ENCODE data around the gene FXYD7.
A peak's percentile ranks its signal among the peaks of the same experiment; 100 is the strongest.
"Not testable (repeated sequence)": the region's sequence is repeated elsewhere in the genome, so short reads cannot be mapped to it uniquely, and the experiment has no call there.

The FXYD7 gene

DNA sequence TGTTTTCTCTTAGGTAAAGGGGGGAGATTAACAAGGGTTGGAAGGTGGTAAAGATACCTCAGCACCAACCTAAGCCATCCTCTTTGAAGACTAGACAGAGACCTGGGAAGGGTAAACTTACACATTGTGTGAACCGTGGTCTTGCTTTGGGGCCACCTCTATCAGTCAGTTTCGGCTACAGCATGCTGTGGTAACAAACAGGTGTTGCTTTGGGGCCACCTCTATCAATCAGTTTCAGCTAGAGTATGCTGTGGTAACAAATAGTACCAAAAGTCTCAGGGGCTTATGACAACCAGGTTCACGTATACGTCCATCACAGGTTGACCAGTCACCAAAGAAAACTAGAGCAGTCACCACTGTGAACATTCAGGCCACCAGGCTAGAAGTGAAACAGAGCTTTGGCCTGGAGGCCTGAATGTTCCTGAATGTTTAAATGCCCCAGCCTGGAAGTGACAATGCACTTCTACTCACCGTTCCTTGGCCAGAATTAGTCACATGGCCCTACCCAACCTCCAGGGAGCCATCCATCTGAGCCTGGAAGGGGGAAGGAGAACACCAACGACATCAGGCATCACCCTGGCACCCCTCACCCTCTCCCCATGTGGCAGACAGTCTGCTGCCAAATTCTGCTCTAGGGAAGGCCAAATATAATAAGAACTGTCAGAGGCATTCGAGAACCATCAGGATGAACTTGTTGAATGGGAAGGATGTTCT, 3.8 kb downstream of the FXYD7 start:
- no peak for DNase-seq

DNA sequence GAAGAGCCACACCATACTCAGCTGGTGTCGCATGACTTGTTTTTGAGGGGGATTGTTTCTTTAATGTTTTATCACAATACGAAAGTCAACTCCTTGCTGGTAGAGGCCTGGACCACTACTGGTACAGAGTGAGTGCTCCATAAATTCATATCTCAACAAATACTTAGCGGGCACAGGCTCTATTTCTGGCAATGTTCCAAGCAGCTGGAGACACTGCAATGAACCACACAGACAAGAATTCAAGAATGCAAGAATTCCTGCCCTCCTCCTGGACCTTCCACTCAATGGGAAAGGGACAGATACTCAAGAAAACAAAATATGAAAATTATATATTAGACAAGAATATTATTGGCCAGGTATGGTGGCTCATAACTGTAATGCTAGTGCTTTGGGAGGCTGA, 6.4 kb downstream of the FXYD7 start:
- DNase-seq: no peak

DNA sequence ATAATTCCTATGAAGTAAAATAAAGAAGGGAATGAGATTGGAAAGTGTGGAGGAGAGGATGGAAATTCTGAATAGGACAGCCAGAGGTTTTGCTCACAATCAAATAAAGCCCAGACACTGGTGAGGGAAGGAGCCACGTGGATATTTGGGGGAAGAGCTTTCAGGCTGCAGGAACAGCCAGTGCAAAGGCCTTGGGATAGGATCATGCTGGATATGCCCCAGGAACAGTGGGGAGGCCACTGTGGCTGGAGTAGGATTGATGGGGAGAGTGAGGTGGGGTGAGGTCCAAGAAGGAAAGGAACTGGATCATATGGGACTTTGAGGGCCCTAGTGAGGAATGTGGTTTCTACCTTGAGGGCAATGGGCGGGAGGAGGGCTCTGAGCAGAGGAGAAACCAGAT, 7.4 kb downstream of the FXYD7 start:
- no peak for DNase-seq

DNA sequence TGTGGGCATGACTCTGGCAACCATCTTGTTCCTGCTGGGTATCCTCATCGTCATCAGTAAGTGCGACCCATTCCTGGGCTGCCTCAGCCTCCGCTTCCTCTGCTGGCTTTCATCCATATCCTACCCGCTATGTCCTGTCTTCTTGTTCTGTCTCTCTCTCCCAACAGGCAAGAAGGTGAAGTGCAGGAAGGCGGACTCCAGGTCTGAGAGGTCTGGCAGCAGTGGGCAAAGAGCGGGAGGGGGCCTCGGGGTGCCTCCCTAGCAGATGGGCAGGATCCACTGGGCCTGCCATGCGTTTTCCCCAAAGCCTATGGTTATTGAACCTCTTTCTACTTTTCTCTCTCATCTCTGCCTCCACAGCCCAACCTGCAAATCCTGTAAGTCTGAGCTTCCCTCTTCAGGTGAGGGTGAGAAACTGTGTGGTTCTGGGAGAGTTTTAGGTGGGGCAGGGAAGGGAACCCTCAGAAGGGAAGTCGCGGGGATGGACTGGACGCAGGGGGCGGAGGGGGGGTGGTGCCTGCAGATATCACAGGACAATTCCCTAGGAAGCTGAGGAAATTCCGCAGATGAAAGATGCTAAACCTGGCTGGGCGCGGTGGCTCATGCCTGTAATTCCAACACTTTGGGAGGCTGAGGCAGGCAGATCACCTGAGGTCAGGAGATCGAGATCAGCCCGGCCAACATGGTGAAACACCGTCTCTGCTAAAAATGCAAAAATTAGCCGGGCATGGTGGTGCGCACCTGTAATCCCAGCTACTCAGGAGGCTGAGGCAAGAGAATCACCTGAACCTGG, 8.4 kb downstream of the FXYD7 start:
- no peak for DNase-seq

DNA sequence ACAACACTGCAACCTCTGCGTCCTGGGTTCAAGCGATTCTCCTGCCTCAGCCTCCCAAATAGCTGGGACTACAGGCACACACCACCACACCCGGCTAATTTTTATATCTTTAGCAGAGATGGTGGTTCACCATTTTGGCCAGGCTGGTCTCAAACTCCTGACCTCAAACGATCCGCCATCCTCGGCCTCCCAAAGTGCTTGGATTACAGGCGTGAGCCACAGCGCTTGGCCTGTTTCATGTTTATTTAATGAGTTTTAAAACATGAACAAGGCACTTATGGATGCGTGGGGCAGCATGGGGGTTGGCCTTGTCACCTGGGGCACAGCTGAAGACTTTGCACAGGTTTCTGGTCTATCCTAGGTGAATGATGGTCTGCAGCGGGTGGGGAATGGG, 10.1 kb downstream of the FXYD7 start:
- DNase-seq: not testable (repeated sequence)

DNA sequence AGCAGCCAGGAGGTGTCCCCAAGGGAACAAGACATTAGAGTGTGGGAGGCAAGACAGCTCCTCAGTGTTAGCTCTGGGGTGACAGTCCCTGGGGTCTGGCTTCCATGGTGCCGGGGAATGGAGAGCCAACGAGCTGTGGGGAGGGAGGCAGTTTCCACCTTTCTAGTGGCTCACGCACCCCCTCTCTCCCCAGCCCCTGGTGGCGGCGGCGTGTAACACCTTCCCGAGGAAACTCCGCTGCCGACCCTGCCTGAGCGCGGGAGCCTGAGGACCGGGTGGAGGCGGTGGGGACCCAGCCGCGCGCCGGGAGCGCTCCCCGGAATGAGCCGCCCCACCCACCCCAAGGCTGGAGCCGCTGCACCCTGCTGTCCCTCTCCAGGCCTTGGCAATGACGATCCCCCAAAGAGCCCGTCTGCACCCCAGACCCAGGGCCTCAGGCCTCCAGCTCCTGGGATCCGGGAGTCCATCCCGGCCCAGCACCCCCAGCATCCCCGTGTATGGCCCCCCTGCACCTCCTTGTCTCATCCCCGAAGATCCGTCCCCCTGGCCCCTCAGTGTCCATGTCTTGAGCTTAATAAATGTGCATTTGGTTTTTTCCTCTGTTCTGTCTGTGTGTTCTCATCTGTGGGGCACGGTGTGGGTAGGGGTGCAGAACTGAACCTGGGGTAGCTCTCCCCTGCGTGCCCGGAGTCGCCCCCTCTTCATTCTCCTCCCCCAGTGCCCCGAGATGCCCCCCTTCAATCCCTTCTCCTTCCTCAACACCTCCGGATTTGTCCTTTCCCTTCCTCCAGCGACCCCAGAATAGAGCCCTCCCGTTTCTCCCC, 10.9 kb downstream of the FXYD7 start:
- peak; percentile 47 to 79 (median 67) for DNase-seq

DNA sequence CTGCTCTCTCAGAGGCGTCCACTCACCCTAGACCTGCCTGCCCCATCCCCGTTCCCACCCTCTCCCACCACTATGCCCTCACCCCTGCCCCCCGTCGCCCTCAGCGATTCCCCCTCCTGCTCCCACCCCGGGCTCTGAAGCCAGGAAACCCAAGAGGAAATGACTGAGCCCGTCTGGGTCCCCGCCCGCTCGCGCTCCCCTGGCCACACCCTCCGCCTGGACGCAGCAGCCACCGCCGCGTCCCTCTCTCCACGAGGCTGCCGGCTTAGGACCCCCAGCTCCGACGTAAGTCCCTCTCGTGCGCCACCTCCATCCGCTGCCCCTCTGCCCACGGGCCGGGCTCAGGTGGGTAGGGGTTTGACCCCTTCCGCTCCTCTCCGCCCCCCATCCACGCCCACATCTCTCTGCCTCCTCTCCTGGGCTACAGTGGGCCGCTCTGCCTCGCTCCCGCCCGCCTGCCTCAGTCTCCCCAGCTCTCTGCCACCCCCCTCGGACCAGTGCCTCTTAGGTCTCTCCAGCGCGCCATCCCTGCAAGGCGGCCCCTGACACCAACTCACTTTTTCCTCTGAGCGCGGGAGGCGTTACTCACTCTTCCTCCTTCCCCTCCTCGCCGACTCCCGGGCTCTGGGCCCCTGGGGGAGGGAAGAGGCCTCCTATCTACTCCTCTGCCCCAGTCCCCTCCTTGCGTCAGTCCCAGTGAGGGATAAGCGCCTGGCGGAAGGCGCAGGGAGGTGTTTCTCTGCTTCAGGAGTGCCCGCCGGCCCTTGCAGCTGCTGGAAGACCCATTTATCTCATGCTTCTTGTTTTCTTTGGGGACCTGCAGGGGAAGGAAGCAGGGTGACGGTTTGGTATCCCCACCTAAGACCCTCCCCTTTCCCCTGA, 11.7 kb downstream of the FXYD7 start, which contains the start of gene FXYD5:
Gene FXYD5, plus strand, starts transcription at position 211 of the 882 bp plus-strand sequence. CDS start 816 bp downstream, outside the sequence.
- DNase-seq: peak; percentile 36 to 84 (median 58)

DNA sequence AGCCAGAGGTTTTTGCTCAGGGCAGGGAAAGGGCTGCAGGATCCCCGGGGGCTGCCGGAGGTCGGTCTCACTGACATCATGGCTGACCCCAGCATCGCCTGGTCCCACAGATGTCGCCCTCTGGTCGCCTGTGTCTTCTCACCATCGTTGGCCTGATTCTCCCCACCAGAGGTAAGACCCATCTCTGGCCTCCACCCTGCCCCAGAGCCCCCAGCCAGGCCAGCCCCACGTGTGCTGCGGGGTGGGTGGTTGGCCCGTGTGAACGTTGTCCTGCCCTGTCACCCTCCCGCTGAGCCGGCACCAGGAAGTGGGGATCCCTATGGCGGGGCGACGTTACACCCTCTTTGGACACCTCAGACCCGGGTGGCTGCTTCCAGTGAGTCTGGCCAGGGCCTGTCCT, 12.4 kb downstream of the FXYD7 start:
- peak in 1 of 5 experiments; percentile 43 for DNase-seq

DNA sequence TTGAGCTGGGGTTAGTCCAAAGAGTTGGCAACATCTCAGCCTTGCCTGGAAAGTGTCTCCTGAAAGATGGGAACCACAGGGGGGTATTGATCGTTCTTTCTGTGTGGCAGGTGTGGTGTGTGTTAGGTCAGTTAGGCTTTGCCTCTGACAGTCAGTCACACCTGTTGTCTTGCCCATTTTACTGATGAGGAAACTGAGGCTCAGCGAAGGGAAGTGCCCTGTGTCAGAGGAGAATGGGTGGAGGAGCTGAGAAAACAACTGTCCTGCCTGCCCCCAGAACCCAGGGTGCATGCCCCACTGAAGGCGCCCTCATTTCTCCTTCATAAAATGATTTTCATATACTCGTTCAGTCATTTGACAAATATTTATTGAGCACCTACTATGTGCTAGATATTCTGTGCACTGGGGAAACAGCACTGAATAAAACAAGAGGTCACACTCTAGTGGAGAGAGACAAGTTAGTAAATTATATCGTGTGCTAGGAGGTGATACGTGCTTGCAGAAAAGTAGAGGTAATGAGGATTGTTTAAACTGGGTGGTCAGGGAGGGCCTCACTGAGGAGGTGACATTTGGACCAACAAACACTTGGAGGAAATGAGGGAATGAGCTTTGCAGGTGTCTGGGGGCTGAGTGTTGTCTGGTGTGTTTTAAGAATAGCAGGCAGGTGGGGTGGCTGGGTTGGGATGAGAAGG, 13.1 kb downstream of the FXYD7 start:
- DNase-seq: no peak

DNA sequence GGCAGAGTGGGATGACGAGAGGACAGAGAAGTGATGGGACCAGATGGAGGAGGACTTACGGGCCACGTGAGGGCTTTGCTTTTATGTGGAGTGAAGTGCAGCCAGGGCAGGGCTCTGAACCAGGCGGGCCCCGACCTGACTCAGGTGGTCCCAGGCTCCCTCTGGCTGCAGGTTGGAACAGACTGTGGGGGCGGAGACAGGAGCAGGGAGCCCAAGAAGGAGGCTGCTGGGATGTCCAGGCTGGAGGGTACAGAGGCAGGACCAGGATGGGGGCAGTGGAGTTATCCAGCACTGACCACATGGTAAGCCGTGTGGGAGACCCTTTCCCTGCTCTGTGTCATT, 13.6 kb downstream of the FXYD7 start:
- no peak for DNase-seq

DNA sequence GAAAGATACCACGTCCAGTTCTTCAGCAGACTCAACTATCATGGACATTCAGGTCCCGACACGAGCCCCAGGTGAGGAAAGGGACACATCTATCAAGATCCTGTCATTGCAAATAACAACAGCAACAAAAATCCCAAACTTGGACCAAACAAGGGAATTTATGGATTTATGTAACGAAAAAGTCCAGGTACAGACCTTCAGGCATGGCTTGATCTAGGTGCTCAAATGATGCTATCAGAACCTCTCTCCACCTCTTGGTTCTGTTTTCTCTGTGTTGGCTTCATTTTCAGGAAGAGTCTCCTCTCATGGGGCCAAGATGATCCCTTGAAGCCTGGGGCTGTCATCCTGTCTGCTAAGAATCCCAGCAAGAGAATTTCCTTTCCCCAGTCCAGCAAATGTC, 14.4 kb downstream of the FXYD7 start:
- DNase-seq: no peak

DNA sequence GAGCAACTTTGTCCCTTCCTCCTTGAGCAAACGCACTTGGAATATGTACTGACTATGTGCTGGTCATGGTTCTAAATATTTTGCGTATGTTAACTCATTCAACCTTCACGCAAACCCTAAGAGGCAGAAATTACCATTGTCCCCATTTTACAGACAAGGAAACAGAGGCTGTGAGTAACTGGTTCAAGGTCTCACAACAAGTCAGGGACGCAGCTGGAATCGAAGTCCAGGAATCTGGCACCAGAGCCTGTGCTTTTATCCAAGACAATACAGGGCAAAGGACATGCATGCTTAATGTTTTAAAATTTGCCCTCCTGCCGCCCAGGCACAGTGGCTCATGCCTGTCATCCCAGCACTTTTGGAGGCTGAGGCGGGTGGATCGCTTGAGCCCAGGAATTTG, 16.6 kb downstream of the FXYD7 start:
- no peak for DNase-seq

DNA sequence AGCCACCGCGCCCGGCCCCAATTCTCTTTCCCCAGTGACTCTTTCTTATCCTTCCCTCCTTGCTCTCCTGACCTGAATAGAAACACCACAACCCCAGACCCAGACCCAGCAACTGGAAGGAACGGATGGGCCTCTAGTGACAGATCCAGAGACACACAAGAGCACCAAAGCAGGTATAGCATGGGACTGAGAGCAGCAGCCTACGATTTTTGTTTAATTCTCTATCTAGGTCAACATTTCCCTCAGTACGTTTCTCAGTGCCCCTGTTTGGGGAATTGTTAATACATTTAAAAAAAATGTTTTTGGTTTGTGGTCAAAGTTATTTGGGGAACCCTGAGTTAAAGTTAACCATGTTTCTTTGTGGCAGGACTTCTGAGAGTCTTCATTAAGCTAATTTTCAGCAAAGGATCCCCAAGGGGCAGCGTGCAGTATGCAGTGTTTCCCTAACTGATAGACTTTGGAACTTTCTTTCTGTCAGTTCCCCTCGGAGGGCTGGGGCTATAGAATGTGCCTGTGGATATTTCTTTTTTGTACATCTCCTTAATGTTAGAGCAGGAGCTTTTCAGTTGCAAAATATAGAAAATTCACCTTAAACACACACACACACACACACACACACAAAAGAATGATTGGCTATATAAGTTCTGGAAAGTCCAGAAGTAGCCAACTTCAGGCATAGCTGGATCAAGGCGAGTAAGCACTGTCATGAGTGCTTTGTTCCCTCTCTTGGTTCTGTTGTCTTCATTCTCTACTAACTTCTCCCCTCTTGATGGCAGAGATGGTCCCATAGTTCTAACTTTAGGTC, 17.8 kb downstream of the FXYD7 start:
- DNase-seq: no peak

DNA sequence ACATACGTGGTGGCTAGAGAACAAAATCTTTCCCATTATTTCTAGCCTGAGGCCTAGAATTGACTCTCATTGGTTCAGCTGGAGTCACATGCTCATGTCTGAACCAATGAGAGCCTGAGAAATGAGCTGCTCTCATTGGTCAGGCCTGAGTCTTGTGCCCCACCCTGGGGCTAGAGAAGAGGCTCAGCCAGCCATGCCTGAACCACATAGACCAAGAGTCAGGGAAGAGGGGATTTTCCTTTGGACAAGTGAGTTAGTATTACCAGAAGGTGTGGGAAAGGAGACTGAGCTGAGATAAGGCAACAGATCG, 18.3 kb downstream of the FXYD7 start:
- DNase-seq: no peak

DNA sequence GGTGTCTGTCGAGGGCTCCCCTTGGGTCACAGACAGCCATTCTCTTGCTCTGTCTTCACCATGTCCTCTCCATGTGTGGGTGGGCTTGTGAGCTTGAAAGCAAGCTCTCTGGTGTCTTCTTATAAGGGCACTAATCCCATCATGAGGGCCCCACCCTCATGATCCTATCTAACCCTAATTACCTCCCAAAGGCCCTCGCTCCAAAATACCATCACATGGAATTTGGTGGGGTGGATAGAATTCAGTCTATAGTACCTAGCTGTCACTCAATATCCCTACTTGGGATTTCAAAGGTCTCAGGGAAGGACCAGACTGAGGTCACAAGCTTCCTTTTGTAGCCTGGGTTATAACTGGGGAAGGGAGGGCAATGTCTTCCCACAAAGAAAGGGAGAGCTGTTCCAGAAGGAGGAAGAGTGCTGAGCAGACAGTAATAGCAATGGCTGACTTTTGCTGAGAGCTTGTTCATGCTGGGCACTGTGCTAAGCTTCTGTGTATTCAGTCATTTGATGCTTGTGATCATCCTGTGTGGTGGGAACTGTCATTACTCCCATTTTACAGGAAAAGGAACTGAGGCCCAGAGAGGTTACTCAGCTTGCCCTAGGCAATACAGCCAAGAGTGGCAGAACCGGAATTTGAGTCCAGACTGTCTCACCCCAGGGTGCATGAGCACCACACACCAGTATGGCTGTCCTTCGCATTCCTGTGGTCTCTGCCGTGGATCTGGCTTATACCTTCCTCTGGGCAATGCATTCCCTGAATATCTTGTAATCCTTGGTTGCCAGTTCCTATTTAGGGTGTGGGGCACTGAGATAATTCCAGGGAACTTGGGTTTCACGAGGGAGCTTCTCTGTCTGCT, 19.6 kb downstream of the FXYD7 start:
- DNase-seq: no peak

DNA sequence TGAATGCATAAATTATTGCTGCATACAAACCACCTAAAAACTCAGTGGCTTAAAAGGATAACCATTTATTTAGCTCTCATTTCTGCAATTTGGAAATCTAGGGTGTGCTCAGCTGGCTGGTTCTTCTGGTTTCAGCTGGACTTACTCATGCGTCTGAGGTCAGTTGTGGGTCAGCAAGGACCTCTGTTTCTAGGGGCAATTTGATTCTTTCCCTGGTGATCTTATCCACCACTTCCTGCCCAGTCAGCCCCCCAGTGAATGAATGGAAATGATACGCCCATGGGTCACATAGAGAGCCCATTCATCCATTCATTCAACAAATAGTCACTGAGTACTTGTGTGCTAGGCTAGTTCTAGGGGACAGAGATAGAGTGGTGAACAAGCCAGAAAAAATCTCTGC, 21.4 kb downstream of the FXYD7 start:
- no peak for DNase-seq

DNA sequence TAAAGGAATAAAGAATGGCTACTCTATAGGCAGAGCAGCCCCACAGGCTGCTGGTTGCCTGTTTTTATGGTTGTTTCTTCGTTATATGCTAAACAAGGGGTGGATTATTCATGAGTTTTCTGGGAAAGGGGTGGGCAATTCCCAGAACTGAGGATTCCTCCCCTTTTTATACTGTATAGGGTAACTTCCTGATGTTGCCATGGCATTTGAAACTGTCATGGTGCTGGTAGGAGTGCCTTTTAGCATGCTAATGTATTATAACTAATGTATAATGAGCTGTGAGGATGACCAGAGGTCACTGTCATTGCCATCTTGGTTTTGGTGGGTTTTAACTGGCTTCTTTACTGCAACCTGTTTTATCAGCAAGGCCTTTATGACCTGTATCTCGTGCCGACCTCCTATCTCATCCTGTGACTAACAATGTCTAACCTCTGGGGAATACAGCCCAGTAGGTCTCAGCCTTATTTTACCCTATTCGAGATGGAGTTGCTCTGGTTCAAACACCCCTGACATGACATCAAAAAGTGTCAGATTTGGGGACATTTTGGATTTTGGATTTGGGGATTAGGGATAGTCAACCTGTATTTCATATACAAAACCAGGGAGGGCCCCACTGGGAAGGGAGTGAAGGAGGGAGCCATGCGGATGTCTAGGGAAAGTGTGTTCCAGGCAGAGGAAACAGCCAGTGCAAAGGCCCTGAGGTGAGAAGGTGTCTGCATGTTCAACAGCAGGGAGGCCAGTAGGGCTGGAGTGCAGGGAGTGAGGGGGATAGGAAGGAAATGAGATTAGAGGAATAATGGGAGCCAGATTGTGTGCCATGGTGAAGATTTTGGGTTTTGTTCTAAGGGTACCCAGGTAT, 22.4 kb downstream of the FXYD7 start:
- no peak for DNase-seq

DNA sequence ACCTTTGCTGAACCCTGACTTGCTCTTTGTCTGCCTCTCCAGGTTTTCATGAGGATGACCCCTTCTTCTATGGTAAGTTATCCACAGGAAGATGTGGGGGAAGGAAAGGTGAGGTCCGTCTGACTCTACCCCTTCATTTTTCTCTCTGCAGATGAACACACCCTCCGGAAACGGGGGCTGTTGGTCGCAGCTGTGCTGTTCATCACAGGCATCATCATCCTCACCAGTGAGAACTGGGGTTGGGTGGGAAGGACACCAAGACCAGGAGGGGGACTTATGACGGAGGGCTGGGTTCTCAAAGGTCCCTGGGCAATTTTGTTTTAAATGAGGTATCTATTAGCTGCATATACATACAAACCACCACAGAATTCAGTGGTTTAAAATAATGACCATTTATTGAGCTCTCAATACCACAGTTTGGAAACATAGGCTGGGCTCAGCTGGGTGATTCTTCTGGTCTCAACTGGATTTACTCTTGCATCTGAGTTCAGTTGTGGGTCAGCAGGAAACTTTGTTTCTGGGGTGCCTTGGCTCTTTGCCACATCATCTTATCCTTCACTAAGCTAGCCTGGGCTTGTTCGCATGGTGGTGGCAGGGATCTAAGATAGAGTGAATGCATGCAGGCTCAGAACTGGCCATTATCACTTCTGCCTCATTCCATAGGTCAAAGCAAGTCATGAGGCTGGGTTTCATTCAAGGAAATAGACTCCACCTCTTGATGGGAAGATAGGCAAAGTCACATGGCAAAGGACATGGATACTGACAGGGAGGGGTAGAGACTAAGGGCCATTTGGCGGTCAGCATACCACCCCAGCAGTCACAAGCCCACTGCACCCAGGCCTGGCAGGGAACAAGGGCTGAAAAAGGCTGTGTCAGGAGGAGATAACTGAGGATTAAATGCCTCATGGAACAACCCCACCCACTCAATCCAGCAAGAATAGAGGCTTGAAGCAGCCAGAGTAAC, 23.3 kb downstream of the FXYD7 start:
- DNase-seq: no peak
